ENCODE results near the gene SP7.
"Not testable (repeated sequence)": the region's sequence is repeated elsewhere in the genome, so short reads cannot be mapped to it uniquely, and the experiment has no call there.

SP7 gene

GRCh38 chr12:53320352-53321195 is 15.6 kb downstream of the SP7 start:
- no peak for DNase-seq (ENCODE audit: low read depth)

GRCh38 chr12:53313996-53314395 is 22.2 kb downstream of the SP7 start:
- DNase-seq (ENCODE audit: low read depth) = no peak

- no peak for DNase-seq (ENCODE audit: low read depth)
Observed at GRCh38 chr12:53308276-53308675, 27.9 kb downstream of the SP7 start.

- no peak for DNase-seq (ENCODE audit: low read depth)
Observed at GRCh38 chr12:53306826-53307225, 29.3 kb downstream of the SP7 start.

- no peak for DNase-seq (ENCODE audit: low read depth)
Observed at GRCh38 chr12:53302903-53303302, 33.3 kb downstream of the SP7 start.

GRCh38 chr12:53300187-53300586 is 36.0 kb downstream of the SP7 start:
- DNase-seq (ENCODE audit: low read depth) = no peak

- peak; percentile 72 for DNase-seq (ENCODE audit: low read depth)
Observed at GRCh38 chr12:53299454-53300180, 36.5 kb downstream of the SP7 start, which contains the start of gene MYG1. TSS of gene MYG1 (plus strand) at chr12:53299695. CDS start at chr12:53299738, 43 bp downstream.

GRCh38 chr12:53299101-53299453 is 37.1 kb downstream of the SP7 start:
- no peak for DNase-seq (ENCODE audit: low read depth)

- no peak for DNase-seq (ENCODE audit: low read depth)
Observed at GRCh38 chr12:53298164-53298563, 38.0 kb downstream of the SP7 start.

GRCh38 chr12:53297106-53297505 is 39.0 kb downstream of the SP7 start:
- DNase-seq (ENCODE audit: low read depth) = not testable (repeated sequence)

- DNase-seq (ENCODE audit: low read depth) = no peak
Observed at GRCh38 chr12:53295891-53296219, 40.3 kb downstream of the SP7 start.

GRCh38 chr12:53295070-53295890 is 40.9 kb downstream of the SP7 start, which contains the start of gene PFDN5:
TSS of gene PFDN5 (plus strand) at chr12:53295542. CDS start at chr12:53295568, 26 bp downstream.
- DNase-seq (ENCODE audit: low read depth) = peak; percentile 73

- no peak for DNase-seq (ENCODE audit: low read depth)
Observed at GRCh38 chr12:53292426-53292825, 43.7 kb downstream of the SP7 start.

GRCh38 chr12:53290661-53291060 is 45.5 kb downstream of the SP7 start:
- no peak for DNase-seq (ENCODE audit: low read depth)

GRCh38 chr12:53289891-53290290 is 46.3 kb downstream of the SP7 start:
- no peak for DNase-seq (ENCODE audit: low read depth)

- DNase-seq (ENCODE audit: low read depth) = no peak
Observed at GRCh38 chr12:53288322-53288721, 47.8 kb downstream of the SP7 start.

- peak; percentile 67 for DNase-seq (ENCODE audit: low read depth)
Observed at GRCh38 chr12:53287741-53288216, 48.4 kb downstream of the SP7 start.

GRCh38 chr12:53286448-53286847 is 49.7 kb downstream of the SP7 start:
- no peak for DNase-seq (ENCODE audit: low read depth)

GRCh38 chr12:53279888-53280498 is 56.2 kb downstream of the SP7 start:
- DNase-seq (ENCODE audit: low read depth) = no peak

- DNase-seq (ENCODE audit: low read depth) = no peak
Observed at GRCh38 chr12:53279283-53279869, 56.8 kb downstream of the SP7 start.

- DNase-seq (ENCODE audit: low read depth) = no peak
Observed at GRCh38 chr12:53277981-53278380, 58.2 kb downstream of the SP7 start.
